Activated CD8-positive, alpha-beta memory T cell treated with anti-CD3 and anti-CD28 coated beads, Interleukin-2, amount 50 U/mL, for 48 hours (primary cell): ENCODE results near the gene OTOGL.

Experiments used
- DNase-seq: peaks from one replicate; pipeline ENCODE4 v3.0.0-alpha.2; 2020

Gene OTOGL

GRCh38 chr12:80099259-80099658 is at the start of gene OTOGL:
TSS of gene OTOGL (plus strand) at chr12:80099537. CDS start at chr12:80209432, 109,895 bp downstream.
- no peak for DNase-seq

- DNase-seq = no peak
Measured at GRCh38 chr12:80050236-80050635, 49.1 kb upstream of the OTOGL start.

- DNase-seq = no peak
Measured at GRCh38 chr12:80053051-80053790, 46.1 kb upstream of the OTOGL start.

- no peak for DNase-seq
Measured at GRCh38 chr12:80056232-80056631, 43.1 kb upstream of the OTOGL start.

GRCh38 chr12:80056845-80057244 is 42.5 kb upstream of the OTOGL start:
- no peak for DNase-seq

GRCh38 chr12:80058586-80058985 is 40.8 kb upstream of the OTOGL start:
- no peak for DNase-seq

- no peak for DNase-seq
Measured at GRCh38 chr12:80059102-80059501, 40.2 kb upstream of the OTOGL start.

GRCh38 chr12:80059875-80060274 is 39.5 kb upstream of the OTOGL start:
- DNase-seq = no peak

- no peak for DNase-seq
Measured at GRCh38 chr12:80064269-80064668, 35.1 kb upstream of the OTOGL start.

GRCh38 chr12:80064951-80065350 is 34.4 kb upstream of the OTOGL start:
- DNase-seq = no peak

- DNase-seq = no peak
Measured at GRCh38 chr12:80068173-80068572, 31.2 kb upstream of the OTOGL start.

GRCh38 chr12:80083892-80084614 is 15.3 kb upstream of the OTOGL start:
- DNase-seq = peak; percentile 55

- no peak for DNase-seq
Measured at GRCh38 chr12:80086025-80086424, 13.3 kb upstream of the OTOGL start.

- no peak for DNase-seq
Measured at GRCh38 chr12:80087486-80088213, 11.7 kb upstream of the OTOGL start.

- DNase-seq = no peak
Measured at GRCh38 chr12:80100591-80100990, 1.3 kb downstream of the OTOGL start.

GRCh38 chr12:80101126-80101525 is 1.8 kb downstream of the OTOGL start:
- DNase-seq = no peak

- no peak for DNase-seq
Measured at GRCh38 chr12:80107221-80107620, 7.9 kb downstream of the OTOGL start.

GRCh38 chr12:80116735-80117134 is 17.4 kb downstream of the OTOGL start:
- no peak for DNase-seq

- DNase-seq = no peak
Measured at GRCh38 chr12:80118565-80119324, 19.4 kb downstream of the OTOGL start.

GRCh38 chr12:80120994-80121393 is 21.7 kb downstream of the OTOGL start:
- DNase-seq = no peak

- no peak for DNase-seq
Measured at GRCh38 chr12:80121661-80122060, 22.3 kb downstream of the OTOGL start.

- DNase-seq = no peak
Measured at GRCh38 chr12:80129895-80130530, 30.7 kb downstream of the OTOGL start.
